CD4-positive, alpha-beta T cell treated with Interleukin-6 at 100 ng/mL for 8 hours (primary cell): Measurements from ENCODE around the gene ELF2.
A peak's percentile ranks its signal among the peaks of the same experiment; 100 is the strongest.
"Not testable (repeated sequence)": the region's sequence is repeated elsewhere in the genome, so short reads cannot be mapped to it uniquely, and the experiment has no call there.

Source experiments
- DNase-seq: peaks from one replicate; pipeline ENCODE4 v3.0.0-alpha.2; 2020; ENCODE audit warnings: mixed read lengths, low spot score

Gene ELF2

DNA sequence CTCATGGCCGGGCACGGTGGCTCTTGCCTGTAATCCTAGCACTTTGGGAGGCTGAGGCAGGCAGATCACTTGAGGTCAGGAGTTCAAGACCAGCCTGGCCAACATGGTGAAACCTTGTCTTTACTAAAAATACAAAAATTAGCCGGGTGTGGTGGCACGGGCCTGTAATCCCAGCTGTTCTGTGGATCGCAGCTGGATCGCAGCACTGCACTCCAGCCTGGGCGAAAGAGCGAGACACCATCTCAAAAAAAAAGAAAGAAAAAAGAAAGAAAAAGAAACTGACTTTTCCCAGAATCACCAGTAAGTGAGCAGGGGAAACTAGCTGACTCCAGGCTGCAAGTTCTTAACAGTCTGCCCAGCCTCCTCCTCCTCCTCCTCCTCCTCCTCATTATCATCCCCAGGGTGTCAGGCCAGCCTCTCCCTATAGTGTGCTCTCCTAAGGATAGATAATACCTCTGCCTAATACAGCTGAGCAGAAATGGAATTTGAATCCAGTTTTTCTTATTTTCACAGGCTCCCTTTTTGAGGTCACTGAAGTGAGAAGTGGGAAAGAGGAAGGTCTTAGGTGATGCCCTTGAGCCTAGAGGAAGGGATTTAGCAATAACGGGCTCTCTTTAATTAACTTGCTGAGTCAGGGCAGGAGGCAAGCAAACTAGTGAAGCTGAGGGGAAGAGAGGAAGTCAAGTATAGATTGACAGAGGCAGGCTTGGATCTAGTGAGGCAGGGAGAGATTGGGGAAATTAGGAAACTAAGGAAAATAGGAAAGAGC is 11.8 kb upstream of the ELF2 start:
- DNase-seq: no peak

DNA sequence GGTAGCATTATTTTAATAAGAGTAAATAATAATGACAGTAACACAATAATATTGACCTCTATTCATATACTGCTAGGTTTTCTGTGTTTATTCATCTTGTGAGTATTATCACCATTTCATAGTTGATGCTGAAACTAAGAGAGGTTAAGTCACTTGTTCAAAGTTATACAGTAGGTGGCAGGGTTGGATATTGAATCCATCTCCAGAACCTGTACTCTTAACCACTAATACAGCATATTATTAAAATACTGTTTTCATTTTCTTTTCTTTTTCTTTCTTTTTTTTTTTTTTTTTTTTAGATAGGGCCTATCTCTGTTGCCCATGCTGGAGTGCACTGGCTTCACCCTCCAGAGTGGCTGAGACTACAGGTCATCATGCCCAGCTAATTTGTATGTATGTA is 7.1 kb upstream of the ELF2 start:
- no peak for DNase-seq

DNA sequence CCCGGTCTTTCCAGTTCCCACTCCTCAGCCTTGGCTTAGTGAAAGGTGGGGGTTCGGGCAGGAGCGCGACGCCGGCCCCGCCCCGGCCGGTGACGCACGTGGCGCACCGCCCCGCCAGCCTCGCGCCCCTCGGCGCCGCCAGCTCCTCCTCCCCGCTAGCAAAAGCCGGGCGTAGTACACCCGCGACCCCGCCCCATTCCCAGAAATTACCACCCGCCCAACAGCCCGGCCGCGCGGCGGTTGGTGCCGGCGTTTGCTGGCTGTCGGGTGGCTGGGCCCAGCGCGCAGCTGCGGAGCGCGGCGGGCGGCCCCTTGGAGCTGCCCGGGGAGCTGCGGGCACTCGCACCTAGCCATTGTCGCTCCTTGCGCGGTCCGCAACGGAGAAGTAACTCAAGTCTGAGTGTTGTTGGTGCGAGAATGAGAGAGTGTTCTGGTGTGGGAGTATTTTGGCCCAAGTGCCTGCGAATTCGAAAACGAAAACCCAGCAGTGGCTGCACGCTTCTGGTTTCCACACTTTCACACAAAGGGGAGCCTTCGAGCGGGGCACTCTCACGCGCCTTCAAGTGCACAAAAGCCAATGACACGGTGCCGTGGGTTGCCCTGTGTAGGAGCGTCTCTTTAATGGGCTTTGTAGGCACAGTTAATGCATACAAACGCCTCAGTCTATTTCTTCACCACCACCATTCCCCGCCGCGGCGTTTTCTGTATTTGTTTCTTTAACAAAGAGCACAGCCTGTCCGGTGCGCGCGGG is 1.0 kb upstream of the ELF2 start:
- DNase-seq: peak; percentile 92

DNA sequence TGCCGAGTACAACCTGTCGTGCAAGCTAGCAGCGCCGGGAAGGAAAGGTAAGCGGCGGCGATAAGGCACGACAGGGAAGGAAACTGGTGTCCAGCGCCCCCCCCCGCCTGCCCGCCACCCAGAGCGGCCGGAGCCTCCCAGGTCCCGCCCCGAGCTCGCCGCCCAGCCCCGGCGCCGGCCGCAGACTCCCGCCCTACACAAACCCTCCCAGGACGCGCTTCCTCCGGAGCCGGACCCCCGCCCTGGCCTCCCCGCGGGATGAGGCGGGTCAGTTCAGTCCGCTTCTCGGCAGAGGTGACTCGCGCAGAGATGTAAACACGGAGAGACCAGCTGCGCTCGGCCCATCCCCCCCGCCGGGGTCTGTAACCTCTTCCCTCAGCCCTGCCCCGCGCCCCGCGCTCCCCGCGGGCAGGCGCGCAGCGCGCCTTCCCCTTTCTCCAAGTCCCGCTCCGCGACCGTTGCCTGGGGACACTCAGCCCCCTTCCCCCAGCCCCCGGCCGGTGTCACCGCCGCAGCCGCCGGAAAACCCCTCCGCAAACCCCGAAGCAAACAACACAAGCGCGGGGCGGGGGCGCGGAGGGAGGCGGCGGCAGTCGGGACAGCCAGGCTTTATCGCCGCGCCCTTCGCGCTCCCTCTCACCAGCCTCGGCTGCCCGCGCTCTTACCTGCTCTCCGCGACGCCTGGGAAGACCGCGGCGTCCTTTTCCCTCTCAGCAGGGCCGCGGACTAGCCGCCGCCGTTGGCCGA is 543 bp downstream of the ELF2 start:
- DNase-seq: peak; percentile 50

DNA sequence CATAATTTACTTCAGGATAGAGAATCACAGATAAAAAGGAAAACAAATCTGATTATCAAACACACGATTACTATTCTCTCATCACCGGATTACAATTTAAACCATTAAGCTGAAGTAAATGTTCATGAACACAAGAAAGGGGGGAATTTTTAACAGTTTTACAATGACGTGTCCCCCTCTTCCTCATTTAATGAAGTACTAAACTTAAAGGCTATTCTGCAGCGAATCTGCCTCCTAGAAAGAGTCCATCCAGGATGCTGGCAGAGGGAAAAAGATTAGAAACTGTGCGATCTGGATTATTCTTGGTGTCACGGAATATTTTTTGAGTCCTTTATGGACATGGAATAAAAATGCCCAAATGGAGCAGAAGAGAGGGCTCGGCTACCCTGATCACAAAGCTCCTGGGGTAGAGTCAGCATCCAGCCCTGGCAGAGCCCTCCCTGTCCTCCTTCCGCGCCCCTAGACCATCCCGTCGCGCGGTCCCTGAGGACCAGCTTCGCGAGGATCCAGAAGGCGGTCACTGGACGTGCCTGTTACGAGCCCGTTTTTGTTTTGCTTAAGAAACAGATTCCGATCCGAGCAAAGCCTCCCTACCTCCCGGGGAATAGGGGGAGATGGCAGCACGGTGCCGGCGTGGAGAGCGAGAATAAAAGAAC is 1.2 kb downstream of the ELF2 start:
- no peak for DNase-seq

DNA sequence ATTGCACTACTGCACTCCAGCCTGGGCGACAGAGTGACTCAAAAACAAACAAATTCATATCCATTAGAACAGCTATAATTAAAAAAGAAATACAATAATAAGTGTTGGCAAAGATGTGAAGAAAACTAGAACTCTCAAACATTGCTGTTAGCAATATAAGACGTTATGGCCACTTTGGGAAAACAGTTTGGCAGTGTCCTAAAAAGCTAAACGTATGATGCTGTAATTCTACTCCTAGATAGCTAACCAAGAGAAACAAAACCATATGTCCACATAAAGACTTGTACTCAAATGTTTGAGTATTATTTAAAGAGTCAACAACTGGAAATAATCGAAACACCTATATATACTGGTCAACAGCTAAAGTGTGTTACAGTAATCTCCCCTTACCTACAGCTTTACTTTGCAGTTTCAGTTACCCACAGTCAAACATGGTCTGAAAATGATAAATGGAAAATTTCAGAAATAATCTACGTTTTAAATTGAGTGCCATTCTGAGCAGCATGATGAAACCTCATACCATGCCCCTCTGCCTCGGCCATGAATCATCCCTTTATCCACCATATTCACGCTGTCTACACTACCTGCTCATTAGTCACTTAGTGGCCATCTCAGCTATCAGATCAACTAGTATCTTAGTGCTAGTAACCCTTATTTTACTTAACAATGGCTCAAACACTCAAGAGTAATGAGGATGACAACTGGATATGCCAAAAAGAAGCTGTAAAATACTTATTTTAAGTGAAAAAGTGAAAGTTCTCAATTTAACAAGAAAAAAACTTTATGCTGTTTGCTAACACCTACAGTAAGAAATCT is 4.9 kb downstream of the ELF2 start:
- no peak for DNase-seq

DNA sequence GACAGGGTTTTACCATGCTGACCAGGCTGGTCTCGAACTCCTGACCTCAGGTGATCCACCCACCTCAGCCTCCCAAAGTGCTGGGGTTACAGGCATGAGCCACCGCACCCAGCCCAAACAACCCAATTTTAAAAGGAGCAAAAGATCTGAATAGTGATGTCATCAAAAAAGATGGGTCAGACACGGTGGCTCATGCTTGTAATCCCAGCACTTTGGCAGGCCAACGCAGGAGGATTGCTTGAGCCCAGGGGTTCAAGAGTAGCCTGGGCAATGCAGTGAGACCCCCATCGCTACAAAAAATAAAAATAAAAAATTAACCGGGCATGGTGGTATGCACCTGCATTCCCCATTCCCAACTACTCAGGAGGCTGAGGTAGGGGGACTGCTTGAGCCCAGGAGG is 6.1 kb downstream of the ELF2 start:
- no peak for DNase-seq

DNA sequence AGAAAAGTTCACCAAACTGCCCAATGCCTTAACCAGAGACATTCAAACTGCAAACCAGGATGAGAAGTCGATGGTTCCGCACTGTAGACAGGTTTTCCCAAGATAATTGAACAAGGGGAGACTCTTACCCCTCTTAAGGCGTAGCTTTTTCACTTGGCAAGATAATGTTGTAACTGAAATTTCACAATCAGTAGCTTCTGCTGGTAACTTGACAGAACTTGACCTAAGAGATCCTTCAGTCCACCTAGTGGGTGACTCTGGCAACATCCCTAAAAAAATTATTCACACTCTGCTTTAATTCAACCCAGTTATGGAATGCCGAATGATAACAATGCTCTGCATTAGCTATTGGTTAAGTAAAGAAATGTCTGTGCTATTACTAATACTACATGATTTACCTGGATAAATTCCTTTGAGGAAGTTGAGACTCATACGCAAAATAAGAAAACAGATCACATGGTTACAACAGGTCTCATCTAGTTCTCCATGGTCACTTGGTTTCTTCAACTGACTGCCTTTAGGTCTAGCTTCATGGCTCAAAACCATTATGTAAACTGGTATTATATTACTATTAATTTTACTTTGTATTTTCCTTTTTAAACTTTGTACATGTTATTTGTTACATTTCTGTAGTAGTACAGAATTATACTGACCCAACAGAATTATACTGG is 9.1 kb downstream of the ELF2 start:
- no peak for DNase-seq

DNA sequence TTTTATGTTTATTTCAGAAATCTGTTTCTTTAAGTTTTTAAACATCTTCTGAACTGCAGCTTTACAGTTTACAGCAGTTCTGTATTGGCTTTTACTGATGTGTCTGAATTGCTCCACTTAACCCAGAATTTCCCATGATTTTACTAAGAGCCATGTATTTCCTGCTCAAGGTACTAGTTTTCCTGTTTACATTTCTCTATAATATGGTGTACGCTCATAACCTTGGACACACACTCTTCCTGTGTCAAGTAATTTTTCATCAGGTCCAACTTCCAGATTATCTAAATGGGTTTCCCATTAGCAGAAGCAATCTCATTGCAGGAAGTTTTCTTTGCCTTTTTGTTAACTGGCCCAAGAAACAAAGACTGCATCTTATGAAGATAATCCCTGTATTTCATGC is 12.3 kb downstream of the ELF2 start:
- DNase-seq: no peak

GRCh38 chr4:139163806-139164206 is 13.2 kb downstream of the ELF2 start:
- no peak for DNase-seq

DNA sequence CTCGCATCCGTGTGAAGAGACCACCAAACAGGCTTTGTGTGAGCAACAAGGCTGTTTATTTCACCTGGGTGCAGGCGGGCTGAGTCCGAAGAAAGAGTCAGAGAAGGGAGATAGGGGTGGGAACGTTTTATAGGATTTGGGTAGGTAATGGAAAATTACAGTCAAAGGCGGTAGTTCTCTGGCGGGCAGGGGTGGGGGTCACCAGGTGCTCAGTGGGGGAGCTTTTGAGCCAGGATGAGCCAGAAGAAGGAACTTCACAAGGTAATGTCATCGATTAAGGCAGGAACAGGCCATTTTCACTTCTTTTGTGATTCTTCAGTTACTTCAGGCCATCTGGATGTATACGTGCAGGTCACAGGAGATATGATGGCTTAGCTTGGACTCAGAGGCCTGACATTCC is 19.0 kb downstream of the ELF2 start:
- DNase-seq: not testable (repeated sequence)

- no peak for DNase-seq
Observed at GRCh38 chr4:139154952-139155557, 22.0 kb downstream of the ELF2 start.

DNA sequence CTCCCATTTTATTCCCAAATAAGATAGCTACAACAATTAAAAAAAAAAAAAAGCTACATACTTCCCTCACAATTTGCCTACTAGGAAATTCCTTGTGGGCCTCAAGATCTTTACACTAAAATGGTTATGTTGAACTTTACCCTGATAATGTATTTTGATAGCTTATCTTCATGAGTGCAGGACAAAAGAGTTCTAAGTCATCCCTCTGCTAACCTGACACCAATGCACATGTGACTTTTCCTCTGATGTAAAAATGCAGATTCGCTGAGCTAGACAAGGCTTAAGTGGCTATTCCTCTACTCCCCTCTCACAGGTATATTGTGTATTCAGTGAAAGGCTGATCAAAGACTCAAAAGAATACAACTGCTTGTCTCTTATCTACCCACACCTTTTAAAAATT is 22.5 kb downstream of the ELF2 start:
- DNase-seq: no peak

GRCh38 chr4:139154134-139154421 is 22.9 kb downstream of the ELF2 start:
- no peak for DNase-seq

DNA sequence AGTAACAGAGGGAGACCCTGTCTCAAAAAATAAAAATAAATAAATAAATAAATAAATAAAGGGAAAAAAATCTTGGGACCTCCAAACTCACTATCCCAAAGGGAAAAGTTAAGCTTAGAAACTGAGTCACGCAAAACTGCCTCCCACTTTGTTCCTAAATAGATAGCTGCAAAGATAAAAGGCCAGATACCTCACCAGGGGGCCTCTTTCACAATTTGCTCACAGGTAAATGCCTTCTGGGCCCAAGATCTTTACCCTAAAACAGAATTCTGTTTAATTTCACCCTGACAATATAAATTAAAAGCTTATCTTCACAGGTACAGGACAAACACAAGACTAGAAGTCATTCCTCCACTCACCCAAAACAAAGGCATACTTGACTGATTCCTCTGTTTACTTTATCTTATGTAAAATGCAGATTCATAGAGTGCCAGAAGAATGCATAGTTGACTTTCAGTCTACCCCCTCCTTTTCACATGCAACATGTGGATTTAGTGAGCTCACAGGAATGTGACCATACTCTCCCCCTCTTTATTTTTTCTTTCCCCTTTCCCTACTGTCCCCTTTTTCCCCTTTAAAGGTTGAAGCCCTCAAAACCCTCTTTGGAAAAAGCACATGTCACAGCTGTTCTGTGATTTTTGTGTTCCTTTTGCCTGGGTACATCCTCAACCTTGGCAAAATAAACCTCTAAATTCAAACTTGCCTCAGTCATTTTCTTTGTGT is 23.4 kb downstream of the ELF2 start:
- no peak for DNase-seq

DNA sequence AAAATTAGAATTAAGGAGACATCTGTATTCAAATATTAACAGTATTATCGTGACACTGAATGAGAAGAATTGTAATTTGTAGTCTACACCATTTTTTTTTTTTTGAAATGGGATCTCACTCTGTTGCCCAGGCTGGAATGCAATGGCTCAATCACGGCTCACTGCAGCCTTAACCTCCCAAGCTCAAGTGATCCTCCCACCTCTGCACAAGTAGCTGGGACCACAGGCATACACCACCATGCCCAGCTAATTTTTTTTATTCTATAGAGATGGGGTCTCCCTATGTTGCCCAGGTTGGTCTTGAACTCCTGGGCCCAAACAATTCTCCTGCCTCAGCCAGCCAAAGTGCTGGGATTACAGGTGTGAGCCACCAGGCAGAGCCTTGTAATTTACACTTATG is 24.8 kb downstream of the ELF2 start:
- no peak for DNase-seq

DNA sequence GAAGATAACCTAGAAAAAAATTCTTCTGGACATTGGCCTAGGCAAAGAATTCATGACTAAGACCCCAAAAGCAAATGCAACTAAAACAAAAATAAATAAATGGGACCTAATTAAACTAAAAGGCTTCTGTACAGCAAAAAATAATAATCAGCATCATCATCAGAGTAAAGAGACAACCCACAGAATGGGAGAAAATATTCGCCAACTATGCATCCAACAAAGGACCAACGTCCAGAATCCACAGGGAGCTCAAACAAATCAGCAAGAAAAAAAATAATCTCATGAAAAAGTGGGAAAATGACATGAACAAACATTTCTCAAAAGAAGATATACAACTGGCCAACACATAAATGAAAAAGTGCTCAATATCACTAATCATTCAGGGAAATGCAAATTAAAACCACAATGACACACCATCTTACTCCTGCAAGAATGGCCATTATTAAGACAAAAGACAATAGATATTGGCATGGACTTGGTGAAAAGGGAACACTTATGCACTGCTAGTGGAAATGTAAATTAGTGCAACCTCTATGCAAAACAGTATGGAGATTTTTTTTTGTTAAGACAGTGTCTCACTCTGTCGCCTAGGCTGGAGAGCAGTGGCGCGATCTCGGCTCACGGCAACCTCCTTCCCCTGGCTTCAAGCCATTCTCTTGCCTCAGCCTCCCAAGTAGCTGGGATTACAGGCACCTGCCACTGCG is 29.9 kb downstream of the ELF2 start:
- no peak for DNase-seq

GRCh38 chr4:139145552-139145932 is 31.5 kb downstream of the ELF2 start:
- no peak for DNase-seq

- no peak for DNase-seq
Observed at GRCh38 chr4:139144911-139145551, 32.0 kb downstream of the ELF2 start.
